ENCODE measurements around the gene TBC1D2. TPM values are rescaled to one million over a fixed set of nuclear protein-coding genes. Genes with fewer than 3 reads are reported as not detected.

Gene TBC1D2
- total RNA-seq, 4 donors from 2014 or later: 4.9 to 9.8 (median 7.8) TPM

DNA sequence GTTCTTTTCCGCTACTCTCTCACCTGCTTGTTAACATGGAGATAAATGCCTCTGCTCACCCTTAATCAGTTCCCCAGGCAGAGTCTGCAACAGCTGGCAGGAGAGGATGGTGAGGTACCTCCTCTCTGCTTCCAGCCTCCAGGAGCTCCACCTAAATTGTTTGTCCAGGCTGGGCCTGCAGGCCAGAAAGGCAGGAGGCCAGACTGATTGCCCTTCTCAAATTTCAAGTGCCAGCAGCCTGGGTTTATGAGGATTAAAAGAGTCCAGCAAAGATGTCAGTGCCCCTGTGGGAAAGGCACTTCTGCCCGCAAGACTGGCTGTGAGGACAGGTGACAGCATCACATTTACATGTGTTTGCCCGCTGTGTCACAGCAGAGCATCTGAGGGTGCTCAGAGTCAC, 82.8 kb downstream of the TBC1D2 start:
- no peak for TF ChIP-seq POLR2A (IDR thresholded peaks at IDR 0.05)
- TF ChIP-seq, protein P1, sequence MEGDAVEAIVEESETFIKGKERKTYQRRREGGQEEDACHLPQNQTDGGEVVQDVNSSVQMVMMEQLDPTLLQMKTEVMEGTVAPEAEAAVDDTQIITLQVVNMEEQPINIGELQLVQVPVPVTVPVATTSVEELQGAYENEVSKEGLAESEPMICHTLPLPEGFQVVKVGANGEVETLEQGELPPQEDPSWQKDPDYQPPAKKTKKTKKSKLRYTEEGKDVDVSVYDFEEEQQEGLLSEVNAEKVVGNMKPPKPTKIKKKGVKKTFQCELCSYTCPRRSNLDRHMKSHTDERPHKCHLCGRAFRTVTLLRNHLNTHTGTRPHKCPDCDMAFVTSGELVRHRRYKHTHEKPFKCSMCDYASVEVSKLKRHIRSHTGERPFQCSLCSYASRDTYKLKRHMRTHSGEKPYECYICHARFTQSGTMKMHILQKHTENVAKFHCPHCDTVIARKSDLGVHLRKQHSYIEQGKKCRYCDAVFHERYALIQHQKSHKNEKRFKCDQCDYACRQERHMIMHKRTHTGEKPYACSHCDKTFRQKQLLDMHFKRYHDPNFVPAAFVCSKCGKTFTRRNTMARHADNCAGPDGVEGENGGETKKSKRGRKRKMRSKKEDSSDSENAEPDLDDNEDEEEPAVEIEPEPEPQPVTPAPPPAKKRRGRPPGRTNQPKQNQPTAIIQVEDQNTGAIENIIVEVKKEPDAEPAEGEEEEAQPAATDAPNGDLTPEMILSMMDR (IDR thresholded peaks at IDR 0.05): no peak
- no peak for TF ChIP-seq POLR2AphosphoS5 (IDR thresholded peaks at IDR 0.05)
- TF ChIP-seq EP300 (IDR thresholded peaks at IDR 0.05): no peak
- Histone ChIP-seq H3K9me3 (no peaks in the 10 kb centered on the region), H3K27ac (no peak overlapping the region), H3K36me3 (no peaks in the 10 kb centered on the region), H3K27me3 (peaks cover 10% of the 10 kb centered on the region), H3K4me1 (no peaks in the 10 kb centered on the region), H3K4me3 (no peak overlapping the region)
- WGBS, 2 donors (ENCODE audit: low coverage in 1 of 2): 83 to 92% methylated on average over 2 of the region's 3 CpGs
- no peak for ATAC-seq

DNA sequence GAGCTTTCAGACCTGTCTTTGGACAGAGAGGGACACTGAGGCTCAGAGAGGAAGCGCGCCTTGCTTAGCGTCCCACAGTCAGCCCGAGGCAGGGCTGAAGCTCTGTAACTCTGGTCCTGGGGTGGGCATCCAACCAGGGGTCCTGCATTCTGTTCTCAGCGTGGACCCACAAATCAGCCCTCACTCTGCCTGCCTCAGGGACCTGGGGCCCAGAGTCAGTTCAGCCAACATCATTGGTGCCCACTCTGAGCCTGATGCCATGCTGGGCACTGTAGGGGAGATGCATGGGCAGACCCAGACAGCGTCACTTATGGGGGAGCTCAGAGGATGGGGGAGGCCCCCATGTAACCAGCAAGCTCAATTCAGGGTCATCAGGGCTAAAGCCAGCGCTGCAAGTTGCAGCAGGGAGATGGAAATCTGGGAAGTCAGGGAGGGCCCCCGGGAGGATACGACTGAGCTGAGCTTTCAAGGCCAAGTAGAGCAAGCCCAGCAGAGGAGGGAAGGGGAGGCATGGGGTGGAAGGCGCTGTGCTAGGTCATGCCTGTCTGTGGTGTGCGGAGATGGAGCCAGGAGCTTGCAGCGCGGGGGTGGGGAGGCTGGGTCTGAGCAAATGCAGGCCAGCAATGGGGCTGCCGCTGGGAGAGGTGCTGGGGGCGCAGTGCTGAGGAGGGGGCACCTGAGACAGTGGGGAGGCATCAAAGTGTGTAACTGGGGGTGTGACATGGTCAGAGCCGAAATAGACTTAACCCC, 84.1 kb downstream of the TBC1D2 start:
- no peak for ATAC-seq
- 54% methylated on average over 2 to 7 of the region's 16 CpGs for WGBS, 2 donors (ENCODE audit: low coverage in 1 of 2)
- H3K36me3 ChIP-seq: no peaks in the 10 kb centered on the region
- H3K27ac ChIP-seq: no peak overlapping the region
- H3K4me1 ChIP-seq: no peaks in the 10 kb centered on the region
- TF ChIP-seq EP300 (IDR thresholded peaks at IDR 0.05): no peak
- no peak for TF ChIP-seq POLR2A (IDR thresholded peaks at IDR 0.05)
- TF ChIP-seq, protein P1 (IDR thresholded peaks at IDR 0.05): no peak
- TF ChIP-seq POLR2AphosphoS5 (IDR thresholded peaks at IDR 0.05): no peak
- H3K27me3 ChIP-seq: peaks cover 10% of the 10 kb centered on the region
- H3K9me3 ChIP-seq: no peaks in the 10 kb centered on the region
- no peak overlapping the region for H3K4me3 ChIP-seq

DNA sequence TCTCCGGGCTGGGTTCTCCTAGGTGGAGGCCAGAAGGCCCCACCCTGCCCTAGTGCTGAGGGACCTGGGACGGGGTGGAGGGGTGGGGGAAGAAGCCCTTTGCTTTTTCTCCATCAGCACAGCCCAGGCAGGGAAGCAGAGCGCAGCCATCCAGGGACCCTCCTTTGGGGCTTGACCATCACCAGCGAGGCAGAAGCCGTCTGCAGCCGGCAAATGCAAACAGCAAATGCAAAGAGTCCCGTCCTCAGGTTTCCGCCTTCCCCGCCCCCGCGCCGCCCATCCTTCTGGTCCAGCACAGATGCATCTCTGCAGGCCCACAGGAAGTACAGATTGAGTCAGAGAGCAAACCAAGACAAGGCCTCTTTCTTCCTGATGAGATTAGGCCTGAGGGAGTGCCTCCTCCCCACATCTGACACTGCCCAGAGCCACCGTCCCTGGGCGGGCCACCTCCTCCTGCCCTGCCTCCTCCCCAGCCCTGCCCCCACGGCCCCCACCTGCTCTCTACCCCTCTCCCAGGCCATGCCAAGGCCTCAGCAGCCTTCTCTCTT, 86.4 kb downstream of the TBC1D2 start:
- no peak for TF ChIP-seq POLR2AphosphoS5 (IDR thresholded peaks at IDR 0.05)
- no peak for TF ChIP-seq EP300 (IDR thresholded peaks at IDR 0.05)
- TF ChIP-seq POLR2A (IDR thresholded peaks at IDR 0.05): no peak
- TF ChIP-seq, protein P1 (IDR thresholded peaks at IDR 0.05): no peak
- no peaks in the 10 kb centered on the region for H3K36me3 ChIP-seq
- no peaks in the 10 kb centered on the region for H3K4me1 ChIP-seq
- H3K27ac ChIP-seq: no peak overlapping the region
- no peak for ATAC-seq
- peaks cover 10% of the 10 kb centered on the region for H3K27me3 ChIP-seq
- WGBS, 2 donors (ENCODE audit: low coverage in 1 of 2): 60% methylated on average over 1 to 2 of the region's 15 CpGs
- no peak overlapping the region for H3K4me3 ChIP-seq
- no peaks in the 10 kb centered on the region for H3K9me3 ChIP-seq

DNA sequence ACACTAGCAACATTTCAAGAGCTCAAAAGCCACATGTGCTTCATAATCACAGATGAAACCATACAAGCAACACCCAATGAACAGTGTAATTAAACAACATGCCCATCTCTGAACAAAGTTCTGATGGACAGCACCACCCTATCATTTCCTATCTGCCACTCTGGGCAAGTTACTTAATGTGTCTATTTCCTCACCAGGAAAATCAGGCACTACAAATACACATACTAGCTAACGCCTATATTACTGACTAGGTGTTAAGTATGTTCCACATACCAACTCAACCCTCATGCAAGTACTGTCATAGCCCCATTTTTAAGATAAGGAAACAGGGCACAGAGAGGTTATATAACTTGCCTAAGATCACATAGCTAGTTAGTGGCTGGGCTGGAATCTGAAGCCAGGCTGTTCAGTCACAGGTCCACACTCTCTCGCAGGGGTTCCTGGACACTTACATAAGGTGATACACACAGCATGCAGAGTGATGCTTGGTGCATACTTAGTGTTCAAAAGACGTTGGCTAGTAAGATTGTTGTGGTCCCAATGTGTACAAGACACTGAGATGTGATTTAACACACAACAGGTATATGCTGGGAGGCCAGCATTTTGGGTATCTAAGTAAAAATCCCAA, 87.2 kb downstream of the TBC1D2 start:
- 67 to 69% methylated on average over 1 to 3 of the region's 3 CpGs for WGBS, 2 donors (ENCODE audit: low coverage in 1 of 2)
- H3K4me3 ChIP-seq: no peak overlapping the region
- no peaks in the 10 kb centered on the region for H3K9me3 ChIP-seq
- TF ChIP-seq EP300 (IDR thresholded peaks at IDR 0.05): no peak
- TF ChIP-seq POLR2AphosphoS5 (IDR thresholded peaks at IDR 0.05): no peak
- TF ChIP-seq POLR2A (IDR thresholded peaks at IDR 0.05): no peak
- TF ChIP-seq, protein P1 (IDR thresholded peaks at IDR 0.05): no peak
- no peaks in the 10 kb centered on the region for H3K4me1 ChIP-seq
- peaks cover 10% of the 10 kb centered on the region for H3K27me3 ChIP-seq
- no peak overlapping the region for H3K27ac ChIP-seq
- ATAC-seq: no peak
- H3K36me3 ChIP-seq: no peaks in the 10 kb centered on the region

Data from gastroesophageal sphincter (tissue), 4 donors.